Omental fat pad (tissue), 4 donors: Measurements from ENCODE around the gene NAV2. TPM values are rescaled to one million over a fixed set of nuclear protein-coding genes. Genes with fewer than 3 reads are reported as not detected.

Experiments
- ATAC-seq: fragments of 150-250 bp; one replicate; pipeline ENCODE4 v1.9.1; 2016; ENCODE audit warnings: mild to moderate bottlenecking, moderate library complexity; ENCODE audit not compliant: low FRiP score
- DNase-seq: peaks from one replicate; pipeline ENCODE4 v3.0.0-alpha.2; 2019; ENCODE audit warnings: low spot score
- CTCF ChIP-seq, 3 donors: fragments of 450-650 bp; IDR thresholded peaks; one replicate each; pipeline ENCODE4 v1.5.1; 2016 to 2017; ENCODE audit warnings: antibody characterized with exemption in 3 of 3, mild to moderate bottlenecking in 3 of 3, moderate library complexity in 2 of 3
- total RNA-seq, 4 donors: library from RNA; depleted of rRNA; stranded (reverse); fragments of >200 nt; gene quantifications; one replicate each; pipeline ENCODE4 v1.1.0, GENCODE V29; 2016

Gene NAV2
- total RNA-seq, 4 donors from 2014 or later, result 6.3 to 41.6 (median 13.0) TPM

GRCh38 chr11:19961225-19961624 lies 248.6 kb downstream of the NAV2 start:
- ATAC-seq, result no peak

GRCh38 chr11:19962053-19962800 lies 249.6 kb downstream of the NAV2 start:
- no peak for TF ChIP-seq CTCF (IDR thresholded peaks at IDR 0.05)
- DNase-seq (no peak), ATAC-seq (no peak)

More at GRCh38 chr11:19961225-19961624, 248.6 kb downstream of the NAV2 start:
- DNase-seq, result no peak
- no peak for TF ChIP-seq CTCF (IDR thresholded peaks at IDR 0.05)

GRCh38 chr11:19962801-19963175 lies 250.2 kb downstream of the NAV2 start:
- no peak for ATAC-seq
- no peak for DNase-seq
- no peak for TF ChIP-seq CTCF (IDR thresholded peaks at IDR 0.05)

GRCh38 chr11:19963697-19964387 lies 251.2 kb downstream of the NAV2 start:
- DNase-seq (no peak), ATAC-seq (no peak)
- no peak for TF ChIP-seq CTCF (IDR thresholded peaks at IDR 0.05)

DNA sequence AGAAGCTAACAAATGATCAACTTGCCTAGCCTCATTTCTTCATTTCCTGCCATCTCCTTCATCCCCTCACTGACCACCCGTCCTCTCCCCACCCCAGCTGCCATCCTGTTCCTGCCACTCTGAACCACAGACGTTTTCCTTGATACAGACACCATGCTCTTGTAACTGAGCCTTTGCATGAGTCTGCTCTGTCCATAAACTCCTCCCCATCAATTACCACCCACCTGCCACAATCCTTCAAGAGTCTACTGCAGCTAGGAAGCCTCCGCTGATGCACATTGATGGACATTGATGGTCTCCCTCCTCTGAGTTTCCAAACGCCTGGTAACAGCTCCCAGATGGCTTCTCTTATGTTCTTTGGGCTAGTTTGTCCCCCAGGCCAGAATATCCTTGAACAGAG lies 253.8 kb downstream of the NAV2 start:
- TF ChIP-seq CTCF (IDR thresholded peaks at IDR 0.05), result no peak
- DNase-seq, result no peak
- no peak for ATAC-seq

DNA sequence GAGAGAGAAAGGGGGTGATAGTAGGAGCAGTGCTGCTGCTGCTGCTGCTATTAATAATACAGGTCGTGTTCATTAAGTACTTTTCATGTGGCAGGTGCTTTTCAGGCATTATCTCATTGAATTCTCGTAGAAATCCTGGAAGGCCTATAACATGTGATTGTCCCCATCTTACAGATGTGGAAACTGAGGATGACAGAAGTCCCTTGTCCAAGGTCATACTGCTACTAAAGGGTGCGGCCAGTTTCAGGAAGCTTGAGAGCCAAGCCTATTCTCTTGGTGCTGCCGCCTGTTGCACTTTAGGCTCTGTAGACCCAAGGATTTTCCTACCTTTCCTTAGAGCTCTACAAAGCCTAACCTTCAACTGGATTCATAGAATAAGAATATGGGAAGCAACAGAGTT lies 254.3 kb downstream of the NAV2 start:
- ATAC-seq (no peak), DNase-seq (no peak)
- TF ChIP-seq CTCF (IDR thresholded peaks at IDR 0.05), result no peak

DNA sequence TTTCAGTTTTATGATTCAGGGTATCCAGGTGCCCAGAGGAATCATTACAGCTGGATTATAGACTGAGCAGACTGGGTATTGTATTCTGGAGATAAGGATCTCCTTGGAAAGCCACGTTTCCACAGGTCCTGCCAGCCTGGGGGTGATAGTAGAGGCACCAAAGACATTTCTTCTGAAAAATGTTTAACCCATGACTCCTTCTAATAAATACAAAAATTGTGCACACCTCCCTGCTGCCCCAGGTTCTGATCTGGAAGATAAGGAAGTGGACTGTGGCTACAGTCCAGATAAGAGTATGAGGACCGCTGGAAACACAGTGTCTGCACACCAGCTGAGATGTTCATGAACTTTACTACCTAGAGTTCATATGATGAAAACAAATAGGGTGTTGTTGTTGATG lies 255.2 kb downstream of the NAV2 start:
- no peak for DNase-seq
- ATAC-seq, result no peak
- no peak for TF ChIP-seq CTCF (IDR thresholded peaks at IDR 0.05)
